GM12874 (cell line): Measurements from ENCODE around the gene HDAC4.

Experiments used
- CTCF ChIP-seq: IDR thresholded peaks from 2 replicates; pipeline ENCODE4 v1.5.1; 2011; ENCODE audit warnings: low read depth, mild to moderate bottlenecking, control low read depth, low read length, moderate library complexity; ENCODE audit not compliant: insufficient read depth

The HDAC4 gene

GRCh38 chr2:239188536-239188935 lies 212.3 kb downstream of the HDAC4 start:
- no peak for TF ChIP-seq CTCF

- no peak for TF ChIP-seq CTCF
These were observed 213.2 kb downstream of the HDAC4 start for GRCh38 chr2:239187464-239188253.

- no peak for TF ChIP-seq CTCF
These were observed 214.1 kb downstream of the HDAC4 start for GRCh38 chr2:239186516-239187357.

- no peak for TF ChIP-seq CTCF
These were observed 215.6 kb downstream of the HDAC4 start for GRCh38 chr2:239184968-239185903.

- TF ChIP-seq CTCF, result no peak
These were observed 216.6 kb downstream of the HDAC4 start for GRCh38 chr2:239184179-239184578.

- TF ChIP-seq CTCF, result no peak
These were observed 217.6 kb downstream of the HDAC4 start for GRCh38 chr2:239182981-239183791.
